CD14-positive monocyte (primary cell): Measurements from ENCODE around the gene PRDM10. TPM values are rescaled to one million over a fixed set of nuclear protein-coding genes. Genes with fewer than 3 reads are reported as not detected.
"Not testable (repeated sequence)": the region's sequence is repeated elsewhere in the genome, so short reads cannot be mapped to it uniquely, and the experiment has no call there.

Experiments
- DNase-seq, 3 donors: peaks; one replicate each; pipeline ENCODE4 v3.0.0-alpha.2; 2011 to 2022
- H2AFZ ChIP-seq: 2 replicates; pipeline ENCODE4 v1.6.0; 2012; ENCODE audit warnings: mild to moderate bottlenecking, low read depth, low read length, inconsistent platforms; ENCODE audit not compliant: insufficient read depth, poor library complexity, severe bottlenecking
- H3K27ac ChIP-seq, 2 donors: 1 replicate in 1 of 2; 2 replicates in 1 of 2; pipeline ENCODE4 v1.5.1; 2012 to 2013; ENCODE audit warnings: low read length in 2 of 2, control low read depth in 1 of 2, inconsistent platforms in 1 of 2, low read depth in 1 of 2, mild to moderate bottlenecking in 1 of 2
- H3K27me3 ChIP-seq, 2 donors: one replicate each; pipeline versions ENCODE4 v1.6.0 to v1.6.1; 2011 to 2013; ENCODE audit warnings: low read length in 2 of 2; ENCODE audit not compliant: control insufficient read depth in 2 of 2, insufficient read depth in 2 of 2
- H3K36me3 ChIP-seq, 2 donors: replicated peaks in 1 of 2; 1 replicate in 1 of 2; 2 replicates in 1 of 2; pipeline versions ENCODE4 v1.5.1 to v1.6.1; 2012 to 2013; ENCODE audit warnings: low read length in 2 of 2, control low read depth in 1 of 2, inconsistent platforms in 1 of 2, mild to moderate bottlenecking in 1 of 2; ENCODE audit not compliant: insufficient read depth in 2 of 2, control insufficient read depth in 1 of 2
- H3K4me1 ChIP-seq, 2 donors: 1 replicate in 1 of 2; 2 replicates in 1 of 2; pipeline versions ENCODE4 v1.5.1 to v1.6.1; 2012 to 2013; ENCODE audit warnings: low read length in 2 of 2, control low read depth in 1 of 2, inconsistent platforms in 1 of 2, mild to moderate bottlenecking in 1 of 2, moderate library complexity in 1 of 2; ENCODE audit not compliant: insufficient read depth in 2 of 2, control insufficient read depth in 1 of 2
- H3K4me2 ChIP-seq: replicated peaks from 2 replicates; pipeline ENCODE3; 2012; ENCODE audit warnings: low read length, moderate library complexity, mild to moderate bottlenecking; ENCODE audit not compliant: poor library complexity, severe bottlenecking; ENCODE audit errors: extremely low read depth
- H3K4me3 ChIP-seq, 3 experiments: fragments of 200-600 bp in 1 of 3; sonication (generic) in 1 of 3; replicated peaks in 1 of 3; 1 replicate in 2 of 3; 2 replicates in 1 of 3; pipeline ENCODE4 v1.5.1; 2011 to 2013; ENCODE audit warnings: low read length in 3 of 3, mild to moderate bottlenecking in 3 of 3, control low read depth in 2 of 3, low read depth in 2 of 3, inconsistent platforms in 1 of 3, moderate library complexity in 1 of 3
- H3K79me2 ChIP-seq: 2 replicates; pipeline ENCODE4 v1.6.0; 2012; ENCODE audit warnings: mild to moderate bottlenecking, control low read depth, inconsistent platforms, low read length, moderate library complexity; ENCODE audit not compliant: insufficient read depth
- H3K9ac ChIP-seq: 2 replicates; pipeline ENCODE4 v1.6.0; 2017; ENCODE audit warnings: low read length, mild to moderate bottlenecking; ENCODE audit not compliant: insufficient read depth, poor library complexity, severe bottlenecking
- H3K9me3 ChIP-seq, 2 donors: replicated peaks in 1 of 2; 1 replicate in 1 of 2; 2 replicates in 1 of 2; pipeline versions ENCODE4 v1.5.1 to v1.6.1; 2012 to 2013; ENCODE audit warnings: low read length in 2 of 2, control low read depth in 1 of 2; ENCODE audit not compliant: control insufficient read depth in 1 of 2, insufficient read depth in 1 of 2
- H4K20me1 ChIP-seq: 2 replicates; pipeline ENCODE4 v1.6.0; 2012; ENCODE audit warnings: mild to moderate bottlenecking, low read length, control low read depth, moderate library complexity; ENCODE audit not compliant: insufficient read depth
- H3K27ac Mint-ChIP-seq, 7 donors: one replicate each; pipeline ENCODE4 v1.8.0; 2020; ENCODE audit warnings: mild to moderate bottlenecking in 7 of 7, mixed read lengths in 7 of 7, moderate library complexity in 6 of 7, inconsistent platforms in 2 of 7
- H3K27me3 Mint-ChIP-seq, 3 donors: one replicate each; pipeline ENCODE4 v1.8.0; 2021 to 2022; ENCODE audit warnings: low read depth in 3 of 3, mild to moderate bottlenecking in 3 of 3, mixed read lengths in 3 of 3, moderate library complexity in 3 of 3, inconsistent platforms in 1 of 3
- H3K36me3 Mint-ChIP-seq, 2 donors: one replicate each; pipeline ENCODE4 v1.8.0; 2020; ENCODE audit warnings: mixed read lengths in 2 of 2, inconsistent platforms in 1 of 2, mild to moderate bottlenecking in 1 of 2
- H3K4me1 Mint-ChIP-seq: one replicate; pipeline ENCODE4 v1.8.0; 2020; ENCODE audit warnings: mild to moderate bottlenecking, mixed read lengths
- H3K4me3 Mint-ChIP-seq, 2 donors: one replicate each; pipeline ENCODE4 v1.8.0; 2020; ENCODE audit warnings: mild to moderate bottlenecking in 2 of 2, mixed read lengths in 2 of 2, moderate library complexity in 1 of 2
- H3K9me3 Mint-ChIP-seq, 7 donors: one replicate each; pipeline ENCODE4 v1.8.0; 2020 to 2022; ENCODE audit warnings: mixed read lengths in 7 of 7, mild to moderate bottlenecking in 6 of 7, moderate library complexity in 6 of 7, inconsistent platforms in 2 of 7
- WGBS: methylation state at CpG from one replicate; pipeline ENCODE4 v1.1.5; 2013; ENCODE audit warnings: missing lambda C conversion rate; ENCODE audit not compliant: insufficient coverage; 5-methylcytosine and 5-hydroxymethylcytosine counted together
- intact Hi-C, 2 donors: fragments of 100-400 bp; cut with micrococcal nuclease; formaldehyde crosslinking; loops; one replicate each; pipeline versions ENCODE4 v1.15.0 to v1.15.1; 2023
- polyA plus RNA-seq, 3 donors: library from polyadenylated mRNA; depleted of rRNA in 1 of 3; unstranded in 2 of 3; stranded (reverse) in 1 of 3; fragments of 300-500 nt in 2 of 3; fragments of >200 nt in 1 of 3; fragmentation: Illumina TruSeq in 2 of 3; gene quantifications; 1 replicate in 2 of 3; 2 replicates in 1 of 3; pipeline ENCODE4 v1.2.3, GENCODE V29; 2012 to 2021
- TF ChIP-seq, protein P1 (sequence below): fragments of 200-600 bp; IDR thresholded peaks from one replicate; pipeline ENCODE4 v1.8.0; 2022; ENCODE audit warnings: antibody characterized with exemption, mild to moderate bottlenecking

PRDM10 gene
- polyA plus RNA-seq, 3 donors, result 0.64 to 5.6 (median 1.1) TPM

DNA sequence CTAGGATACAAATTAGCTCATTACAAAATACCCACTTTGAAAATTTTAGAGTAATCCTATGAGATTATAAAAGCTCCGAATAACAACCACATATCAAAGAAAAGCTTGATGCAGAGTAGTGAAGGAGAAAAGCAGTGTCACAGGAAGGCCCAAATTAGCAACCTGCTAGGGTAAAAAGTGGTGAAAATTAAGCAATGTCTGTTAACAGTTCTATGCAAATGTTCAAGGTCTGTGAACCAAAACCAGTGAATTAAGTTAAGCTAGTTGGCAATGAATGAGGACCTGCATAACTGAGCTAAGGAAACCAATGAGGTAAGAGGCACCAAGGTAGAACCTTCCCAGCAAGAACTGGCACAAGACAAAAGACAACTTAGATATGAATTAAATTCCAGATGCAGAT is 29.6 kb downstream of the PRDM10 start:
- peaks cover 0 to 1% (median 0%) of the 10 kb centered on the region in 7 donors for H3K9me3 Mint-ChIP-seq
- no CpG with 5 or more reads among the region's 1 CpG for WGBS
- DNase-seq, result peak in 1 of 3 donors; percentile 8
- intact Hi-C loops, result no loop called here
- Histone ChIP-seq H3K27ac (peak overlapping the region; percentile 26 to 69), H3K9me3 (no peaks in the 10 kb centered on the region), H3K4me3 (no peak overlapping the region), H3K4me2 (peak overlapping the region; percentile 37), H3K27me3 (no peaks in the 10 kb centered on the region), H3K4me1 (peaks cover 51 to 75% of the 10 kb centered on the region in 2 donors), H3K36me3 (no peaks in the 10 kb centered on the region), H3K9ac (peak overlapping the region; percentile 30), H2AFZ (peak overlapping the region; percentile 39), H3K79me2 (peaks cover 78% of the 10 kb centered on the region), H4K20me1 (no peaks in the 10 kb centered on the region)
- peaks cover 77% of the 10 kb centered on the region for H3K4me1 Mint-ChIP-seq
- TF ChIP-seq, protein P1, sequence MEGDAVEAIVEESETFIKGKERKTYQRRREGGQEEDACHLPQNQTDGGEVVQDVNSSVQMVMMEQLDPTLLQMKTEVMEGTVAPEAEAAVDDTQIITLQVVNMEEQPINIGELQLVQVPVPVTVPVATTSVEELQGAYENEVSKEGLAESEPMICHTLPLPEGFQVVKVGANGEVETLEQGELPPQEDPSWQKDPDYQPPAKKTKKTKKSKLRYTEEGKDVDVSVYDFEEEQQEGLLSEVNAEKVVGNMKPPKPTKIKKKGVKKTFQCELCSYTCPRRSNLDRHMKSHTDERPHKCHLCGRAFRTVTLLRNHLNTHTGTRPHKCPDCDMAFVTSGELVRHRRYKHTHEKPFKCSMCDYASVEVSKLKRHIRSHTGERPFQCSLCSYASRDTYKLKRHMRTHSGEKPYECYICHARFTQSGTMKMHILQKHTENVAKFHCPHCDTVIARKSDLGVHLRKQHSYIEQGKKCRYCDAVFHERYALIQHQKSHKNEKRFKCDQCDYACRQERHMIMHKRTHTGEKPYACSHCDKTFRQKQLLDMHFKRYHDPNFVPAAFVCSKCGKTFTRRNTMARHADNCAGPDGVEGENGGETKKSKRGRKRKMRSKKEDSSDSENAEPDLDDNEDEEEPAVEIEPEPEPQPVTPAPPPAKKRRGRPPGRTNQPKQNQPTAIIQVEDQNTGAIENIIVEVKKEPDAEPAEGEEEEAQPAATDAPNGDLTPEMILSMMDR, result no peak
- peaks cover 11 to 21% of the 10 kb centered on the region in 2 donors for H3K36me3 Mint-ChIP-seq
- H3K27ac Mint-ChIP-seq, result peak overlapping the region in 6 of 7 donors; percentile 22 to 79 (median 61)
- no peak overlapping the region for H3K4me3 Mint-ChIP-seq
- H3K27me3 Mint-ChIP-seq, result peaks cover 0 to 4% (median 0%) of the 10 kb centered on the region in 3 donors

DNA sequence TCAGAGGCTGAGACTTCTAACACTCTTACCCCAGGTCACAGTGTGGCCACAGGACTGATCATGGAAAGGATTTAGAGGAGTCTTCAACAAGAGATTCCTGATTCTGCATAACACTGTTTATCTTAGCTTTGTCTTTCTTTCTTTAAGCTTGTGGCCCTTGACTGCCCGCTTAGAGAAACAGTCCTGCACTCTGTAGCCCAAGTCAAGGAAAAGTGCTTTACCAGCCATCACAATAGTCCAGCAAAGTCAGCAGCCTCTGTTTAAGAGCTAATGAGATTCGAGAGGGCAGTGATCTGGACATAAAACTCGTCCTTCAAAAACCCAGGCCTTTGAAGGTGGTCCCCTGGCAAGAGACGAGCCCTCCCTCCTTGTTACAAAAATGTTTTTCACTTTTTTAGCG is 30.0 kb downstream of the PRDM10 start:
- H3K4me1 Mint-ChIP-seq, result peaks cover 81% of the 10 kb centered on the region
- peak overlapping the region; percentile 22 to 79 (median 49) for H3K27ac Mint-ChIP-seq
- intact Hi-C loops, result no loop called here
- H3K27ac ChIP-seq, result peak overlapping the region; percentile 26 to 69
- TF ChIP-seq, protein P1, result no peak
- no peak overlapping the region for H3K4me3 Mint-ChIP-seq
- no CpG with 5 or more reads among the region's 5 CpGs for WGBS
- H3K4me3 ChIP-seq, result no peak overlapping the region
- peak overlapping the region; percentile 37 for H3K4me2 ChIP-seq
- peaks cover 82% of the 10 kb centered on the region for H3K79me2 ChIP-seq
- H3K36me3 Mint-ChIP-seq, result peaks cover 9 to 19% of the 10 kb centered on the region in 2 donors
- peaks cover 0 to 4% (median 0%) of the 10 kb centered on the region in 3 donors for H3K27me3 Mint-ChIP-seq
- no peaks in the 10 kb centered on the region for H4K20me1 ChIP-seq
- H3K9ac ChIP-seq, result peak overlapping the region; percentile 30
- peaks cover 0 to 1% (median 0%) of the 10 kb centered on the region in 7 donors for H3K9me3 Mint-ChIP-seq
- H3K9me3 ChIP-seq, result no peaks in the 10 kb centered on the region
- peaks cover 55 to 79% of the 10 kb centered on the region in 2 donors for H3K4me1 ChIP-seq
- H2AFZ ChIP-seq, result peak overlapping the region; percentile 39
- H3K27me3 ChIP-seq, result no peaks in the 10 kb centered on the region
- H3K36me3 ChIP-seq, result no peaks in the 10 kb centered on the region
- DNase-seq, result no peak

DNA sequence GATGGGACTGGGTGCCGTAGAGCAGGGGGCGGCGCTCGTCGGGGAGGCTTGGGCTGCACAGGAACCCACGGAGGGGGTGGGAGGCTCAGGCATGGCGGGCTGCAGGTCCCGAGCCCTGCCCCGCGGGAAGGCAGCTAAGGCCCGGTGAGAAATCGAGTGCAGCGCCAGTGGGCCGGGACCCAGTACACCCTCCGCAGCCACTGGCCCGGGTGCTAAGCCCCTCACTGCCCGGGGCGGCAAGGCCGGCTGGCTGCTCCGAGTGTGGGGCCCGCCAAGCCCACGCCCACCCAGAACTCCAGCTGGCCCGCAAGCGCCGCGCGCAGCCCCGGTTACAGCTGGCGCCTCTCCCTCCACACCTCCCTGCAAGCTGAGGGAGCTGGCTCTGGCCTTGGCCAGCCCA is 30.8 kb downstream of the PRDM10 start:
- H3K27me3 ChIP-seq, H2AFZ ChIP-seq, H3K4me2 ChIP-seq, H3K36me3 ChIP-seq, H3K4me3 Mint-ChIP-seq, H3K27me3 Mint-ChIP-seq, H3K9me3 Mint-ChIP-seq, intact Hi-C loops, H3K27ac Mint-ChIP-seq, H3K4me3 ChIP-seq, H4K20me1 ChIP-seq, H3K9ac ChIP-seq, H3K9me3 ChIP-seq, DNase-seq: not testable (repeated sequence)
- H3K4me1 ChIP-seq, result peaks cover 55 to 79% of the 10 kb centered on the region in 2 donors
- 95% methylated on average over 20 of the region's 29 CpGs for WGBS
- H3K36me3 Mint-ChIP-seq, result peaks cover 9 to 16% of the 10 kb centered on the region in 2 donors
- peaks cover 82% of the 10 kb centered on the region for H3K4me1 Mint-ChIP-seq
- peak overlapping the region in 1 of 2 donors; percentile 69 for H3K27ac ChIP-seq
- H3K79me2 ChIP-seq, result peaks cover 84% of the 10 kb centered on the region
